ENCODE measurements around the gene B3GALNT1.
A peak's percentile ranks its signal among the peaks of the same experiment; 100 is the strongest.

Gene B3GALNT1

DNA sequence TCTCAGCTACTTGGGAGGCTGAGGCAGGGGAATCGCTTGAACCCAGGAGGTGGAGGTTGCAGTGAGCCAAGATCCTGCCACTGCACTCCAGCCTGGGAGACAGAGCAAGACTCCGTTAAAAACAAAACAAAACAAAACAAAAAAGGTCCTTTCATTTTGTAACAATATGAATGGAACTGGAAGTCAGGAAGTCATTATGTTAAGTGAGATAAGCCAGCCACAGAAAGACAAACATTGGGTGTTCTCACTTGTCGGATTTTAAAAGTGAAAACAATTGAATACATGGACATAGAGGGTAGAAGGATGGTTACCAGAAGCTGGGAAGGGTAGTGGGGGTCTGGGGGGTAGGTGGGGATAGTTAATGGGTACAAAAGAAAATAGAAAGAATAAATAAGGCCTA is 12.5 kb upstream of the B3GALNT1 start:
- Histone ChIP-seq H3K9ac (no peak overlapping the region), H3K27ac (no peak overlapping the region), H3K36me3 (no peaks in the 10 kb centered on the region), H3K27me3 (no peaks in the 10 kb centered on the region), H3K4me3 (no peak overlapping the region), H4K20me1 (no peaks in the 10 kb centered on the region), H3K9me3 (peaks cover 38% of the 10 kb centered on the region), H3K4me1 (no peaks in the 10 kb centered on the region), H3K4me2 (no peak overlapping the region)
- TF ChIP-seq Cebpa-rat (IDR thresholded peaks at IDR 0.05): no peak

- TF ChIP-seq Cebpa-rat (IDR thresholded peaks at IDR 0.05): no peak
- Histone ChIP-seq H3K27ac (no peak overlapping the region), H3K9me3 (peaks cover 17% of the 10 kb centered on the region)
Measured at GRCh38 chr3:161108840-161109239, 3.7 kb upstream of the B3GALNT1 start.

GRCh38 chr3:161107311-161107710 is 2.2 kb upstream of the B3GALNT1 start:
- H3K4me1 ChIP-seq: peaks cover 13% of the 10 kb centered on the region
- no peak overlapping the region for H3K27ac ChIP-seq
- no peak overlapping the region for H3K4me2 ChIP-seq
- no peak for TF ChIP-seq Cebpa-rat (IDR thresholded peaks at IDR 0.05)
- no peak overlapping the region for H3K9ac ChIP-seq
- H3K9me3 ChIP-seq: peaks cover 17% of the 10 kb centered on the region
- no peaks in the 10 kb centered on the region for H4K20me1 ChIP-seq
- H3K4me3 ChIP-seq: no peak overlapping the region
- H3K27me3 ChIP-seq: peaks cover 29% of the 10 kb centered on the region
- H3K36me3 ChIP-seq: no peaks in the 10 kb centered on the region

More at GRCh38 chr3:161108840-161109239, 3.7 kb upstream of the B3GALNT1 start:
- H3K36me3 ChIP-seq: no peaks in the 10 kb centered on the region
- no peak overlapping the region for H3K4me2 ChIP-seq
- peaks cover 28% of the 10 kb centered on the region for H3K27me3 ChIP-seq
- no peak overlapping the region for H3K4me3 ChIP-seq
- H3K9ac ChIP-seq: no peak overlapping the region
- H3K4me1 ChIP-seq: peaks cover 13% of the 10 kb centered on the region
- H4K20me1 ChIP-seq: no peaks in the 10 kb centered on the region

GRCh38 chr3:161103776-161104385 is 1.3 kb downstream of the B3GALNT1 start:
- no peak overlapping the region for H3K27ac ChIP-seq
- H3K4me2 ChIP-seq: no peak overlapping the region
- H3K4me1 ChIP-seq: peaks cover 13% of the 10 kb centered on the region
- H3K9me3 ChIP-seq: peaks cover 17% of the 10 kb centered on the region
- H4K20me1 ChIP-seq: no peaks in the 10 kb centered on the region
- no peak overlapping the region for H3K9ac ChIP-seq
- H3K4me3 ChIP-seq: peak overlapping the region; percentile 69; the same call in 1 of the 2 replicates
- TF ChIP-seq Cebpa-rat (IDR thresholded peaks at IDR 0.05): no peak
- peaks cover 29% of the 10 kb centered on the region for H3K27me3 ChIP-seq
- H3K36me3 ChIP-seq: no peaks in the 10 kb centered on the region

DNA sequence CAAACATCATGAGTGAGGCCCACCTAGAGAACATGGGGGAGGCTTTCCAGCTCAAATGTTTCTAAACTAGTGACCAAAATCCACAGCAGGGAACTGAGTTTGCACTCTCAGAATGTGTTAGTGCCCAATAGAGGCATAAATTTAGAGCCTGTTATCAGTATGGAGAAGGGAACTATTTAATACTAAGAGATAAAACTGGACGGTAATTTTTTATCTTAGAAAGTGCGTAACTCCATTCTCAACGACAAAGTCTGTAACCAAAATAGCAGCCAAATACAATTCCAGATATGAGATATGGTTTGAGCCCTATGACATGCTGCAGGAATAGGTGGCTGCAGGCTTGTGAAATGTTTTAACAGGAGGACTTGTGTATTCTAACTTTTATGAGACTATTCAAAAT is 3.5 kb downstream of the B3GALNT1 start:
- Histone ChIP-seq H3K4me3 (no peak overlapping the region), H3K4me2 (no peak overlapping the region), H3K9me3 (peaks cover 17% of the 10 kb centered on the region), H3K27ac (no peak overlapping the region), H4K20me1 (no peaks in the 10 kb centered on the region), H3K9ac (no peak overlapping the region), H3K27me3 (peaks cover 29% of the 10 kb centered on the region), H3K36me3 (no peaks in the 10 kb centered on the region), H3K4me1 (peaks cover 13% of the 10 kb centered on the region)
- TF ChIP-seq Cebpa-rat (IDR thresholded peaks at IDR 0.05): no peak

GRCh38 chr3:161100994-161101393 is 4.2 kb downstream of the B3GALNT1 start:
- TF ChIP-seq Cebpa-rat (IDR thresholded peaks at IDR 0.05): no peak
- no peak overlapping the region for H3K9ac ChIP-seq
- peaks cover 23% of the 10 kb centered on the region for H3K27me3 ChIP-seq
- no peaks in the 10 kb centered on the region for H3K36me3 ChIP-seq
- peaks cover 17% of the 10 kb centered on the region for H3K9me3 ChIP-seq
- no peak overlapping the region for H3K4me2 ChIP-seq
- H3K4me3 ChIP-seq: no peak overlapping the region
- H3K27ac ChIP-seq: no peak overlapping the region
- H3K4me1 ChIP-seq: peaks cover 13% of the 10 kb centered on the region
- H4K20me1 ChIP-seq: no peaks in the 10 kb centered on the region

DNA sequence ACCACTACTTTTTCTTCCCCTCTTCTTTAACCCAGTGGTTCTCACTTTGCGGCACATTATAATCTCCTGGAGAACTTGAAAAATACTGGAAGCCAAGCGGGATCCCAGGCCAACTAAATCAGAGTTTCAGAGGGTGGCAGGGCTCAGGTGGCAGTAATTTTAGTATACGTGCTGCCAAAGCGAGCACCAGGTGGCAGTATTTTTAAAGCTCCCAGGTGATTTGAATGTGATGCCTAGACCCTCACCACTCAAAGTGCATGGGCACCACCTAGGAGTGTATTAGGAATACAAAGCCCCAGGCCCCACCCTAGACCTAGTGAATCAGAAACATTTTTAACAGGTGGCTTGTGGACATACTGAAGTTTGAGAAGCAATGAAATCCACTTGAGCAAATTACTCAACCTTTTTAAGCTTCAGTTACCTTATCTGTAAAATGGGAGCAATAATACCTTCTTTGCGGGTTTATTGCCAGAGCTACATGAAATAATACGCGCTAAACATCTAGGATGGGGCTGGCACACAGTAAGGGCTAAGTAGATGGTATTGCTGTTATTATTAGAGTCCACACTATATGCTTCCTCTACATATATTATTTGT is 8.3 kb downstream of the B3GALNT1 start:
- H3K9ac ChIP-seq: no peak overlapping the region
- no peaks in the 10 kb centered on the region for H3K36me3 ChIP-seq
- H4K20me1 ChIP-seq: no peaks in the 10 kb centered on the region

DNA sequence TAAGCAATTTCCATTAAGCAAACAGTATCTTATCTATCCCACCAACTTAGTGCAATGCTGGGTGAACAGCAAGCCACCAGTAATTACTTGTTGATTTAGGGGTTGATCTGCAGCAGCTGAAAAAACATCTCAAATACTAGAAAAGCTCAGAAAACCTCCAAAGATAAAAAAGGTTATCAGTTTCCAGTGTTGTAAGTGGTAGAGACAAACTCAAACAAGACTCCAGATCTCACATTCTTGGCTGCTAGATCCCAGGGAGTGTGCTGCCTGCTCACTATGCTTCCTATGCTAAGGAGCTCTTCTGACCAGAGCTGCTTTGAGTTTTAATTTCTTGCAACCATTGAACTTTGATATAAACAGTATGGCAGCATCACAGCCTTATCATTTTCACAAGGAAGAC is 11.3 kb downstream of the B3GALNT1 start:
- no peak for TF ChIP-seq Cebpa-rat (IDR thresholded peaks at IDR 0.05)
- H4K20me1 ChIP-seq: no peaks in the 10 kb centered on the region

More for the DNA sequence above, 8.3 kb downstream of the B3GALNT1 start:
- Histone ChIP-seq H3K27me3 (no peaks in the 10 kb centered on the region), H3K4me2 (no peak overlapping the region), H3K4me3 (no peak overlapping the region), H3K4me1 (no peaks in the 10 kb centered on the region), H3K9me3 (no peaks in the 10 kb centered on the region), H3K27ac (no peak overlapping the region)
- no peak for TF ChIP-seq Cebpa-rat (IDR thresholded peaks at IDR 0.05)

GRCh38 chr3:161084277-161084676 is 20.9 kb downstream of the B3GALNT1 start:
- H3K4me2 ChIP-seq: no peak overlapping the region
- H4K20me1 ChIP-seq: no peaks in the 10 kb centered on the region
- no peaks in the 10 kb centered on the region for H3K27me3 ChIP-seq
- TF ChIP-seq Cebpa-rat (IDR thresholded peaks at IDR 0.05): no peak
- no peak overlapping the region for H3K9ac ChIP-seq
- H3K36me3 ChIP-seq: 0 out of 2 replicates have a peak, but pooled peaks cover 4% of the 10 kb centered on the region
- no peak overlapping the region for H3K4me3 ChIP-seq
- H3K4me1 ChIP-seq: peaks cover 16% of the 10 kb centered on the region
- H3K27ac ChIP-seq: no peak overlapping the region
- no peaks in the 10 kb centered on the region for H3K9me3 ChIP-seq

More for the DNA sequence above, 11.3 kb downstream of the B3GALNT1 start:
- no peaks in the 10 kb centered on the region for H3K27me3 ChIP-seq
- H3K9me3 ChIP-seq: no peaks in the 10 kb centered on the region
- H3K4me2 ChIP-seq: no peak overlapping the region
- no peaks in the 10 kb centered on the region for H3K4me1 ChIP-seq
- no peak overlapping the region for H3K9ac ChIP-seq
- no peak overlapping the region for H3K27ac ChIP-seq
- H3K4me3 ChIP-seq: no peak overlapping the region
- no peaks in the 10 kb centered on the region for H3K36me3 ChIP-seq

GRCh38 chr3:161083131-161083530 is 22.0 kb downstream of the B3GALNT1 start:
- Histone ChIP-seq H3K27me3 (no peaks in the 10 kb centered on the region), H3K4me2 (no peak overlapping the region), H4K20me1 (no peaks in the 10 kb centered on the region), H3K4me1 (peaks cover 16% of the 10 kb centered on the region), H3K9ac (no peak overlapping the region), H3K36me3 (0 out of 2 replicates have a peak, but pooled peaks cover 4% of the 10 kb centered on the region), H3K27ac (no peak overlapping the region), H3K9me3 (no peaks in the 10 kb centered on the region), H3K4me3 (no peak overlapping the region)
- TF ChIP-seq Cebpa-rat (IDR thresholded peaks at IDR 0.05): no peak
